ENCODE results near the gene NAA16.
"Not testable (repeated sequence)": the region's sequence is repeated elsewhere in the genome, so short reads cannot be mapped to it uniquely, and the experiment has no call there.

NAA16 gene

GRCh38 chr13:41345165-41345913 is 34.3 kb downstream of the NAA16 start:
- DNase-seq (ENCODE audit: low read depth, low spot score): no peak
- H3K4me3 ChIP-seq (ENCODE audit: low read length): no peak overlapping the region

GRCh38 chr13:41345914-41346589 is 35.0 kb downstream of the NAA16 start:
- DNase-seq (ENCODE audit: low read depth, low spot score): no peak
- H3K4me3 ChIP-seq (ENCODE audit: low read length): no peak overlapping the region

- no peak overlapping the region for H3K4me3 ChIP-seq (ENCODE audit: low read length)
- DNase-seq (ENCODE audit: low read depth, low spot score): peak; percentile 64
These were observed 42.1 kb downstream of the NAA16 start for GRCh38 chr13:41352935-41353840.

DNA sequence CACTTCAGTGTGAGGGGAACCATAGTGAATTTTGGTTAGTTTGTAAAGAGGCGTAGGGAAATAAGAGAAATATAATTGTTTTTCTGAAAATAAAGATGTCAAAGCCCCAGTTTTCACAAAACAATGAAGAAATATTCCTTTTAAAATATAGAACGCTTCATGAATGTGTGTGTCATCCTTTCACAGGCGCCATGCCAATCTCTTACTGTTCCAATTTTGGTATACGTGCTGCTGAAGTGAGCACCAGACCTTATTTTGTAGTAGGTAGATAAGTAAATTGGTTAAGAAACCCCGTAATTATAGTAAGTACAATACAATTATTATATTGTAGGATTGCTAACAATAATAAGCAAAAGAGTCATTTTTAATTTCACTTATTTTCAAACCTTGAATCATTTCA is 43.3 kb downstream of the NAA16 start:
- no peak overlapping the region for H3K4me3 ChIP-seq (ENCODE audit: low read length)
- DNase-seq (ENCODE audit: low read depth, low spot score): no peak

- not testable (repeated sequence) for DNase-seq (ENCODE audit: low read depth, low spot score)
- peak overlapping the region; percentile 0; the same call in 1 of the 2 replicates for H3K4me3 ChIP-seq (ENCODE audit: low read length)
These were observed 45.2 kb downstream of the NAA16 start for GRCh38 chr13:41356385-41356648.

GRCh38 chr13:41356786-41357185 is 45.7 kb downstream of the NAA16 start:
- peak overlapping the region; percentile 0; the same call in 1 of the 2 replicates for H3K4me3 ChIP-seq (ENCODE audit: low read length)
- peak; percentile 84 for DNase-seq (ENCODE audit: low read depth, low spot score)

- H3K4me3 ChIP-seq (ENCODE audit: low read length): no peak overlapping the region
- DNase-seq (ENCODE audit: low read depth, low spot score): no peak
These were observed 50.4 kb downstream of the NAA16 start for GRCh38 chr13:41361491-41361890.

GRCh38 chr13:41364043-41364442 is 53.0 kb downstream of the NAA16 start:
- DNase-seq (ENCODE audit: low read depth, low spot score): no peak
- no peak overlapping the region for H3K4me3 ChIP-seq (ENCODE audit: low read length)

GRCh38 chr13:41365631-41366030 is 54.6 kb downstream of the NAA16 start:
- no peak for DNase-seq (ENCODE audit: low read depth, low spot score)
- H3K4me3 ChIP-seq (ENCODE audit: low read length): no peak overlapping the region

DNA sequence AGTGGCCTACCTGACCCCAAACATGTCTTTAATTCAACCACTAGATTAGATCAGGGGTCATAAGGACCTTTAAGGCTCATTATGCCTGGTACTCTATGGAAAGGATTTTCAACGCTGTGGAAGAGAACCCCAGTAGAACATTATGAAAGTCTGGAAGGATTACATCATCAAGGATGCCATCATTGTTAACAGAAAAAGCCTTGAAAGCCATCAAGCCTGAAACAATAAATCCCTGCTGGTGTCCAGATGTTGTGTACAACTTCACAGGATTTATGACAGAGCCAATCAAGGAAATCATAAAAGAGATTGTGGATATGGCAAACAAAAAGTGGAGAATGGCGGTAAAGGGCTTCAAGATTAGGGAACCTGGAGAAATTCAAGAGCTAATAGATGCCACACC is 59.7 kb downstream of the NAA16 start:
- no peak for DNase-seq (ENCODE audit: low read depth, low spot score)
- H3K4me3 ChIP-seq (ENCODE audit: low read length): no peak overlapping the region

DNA sequence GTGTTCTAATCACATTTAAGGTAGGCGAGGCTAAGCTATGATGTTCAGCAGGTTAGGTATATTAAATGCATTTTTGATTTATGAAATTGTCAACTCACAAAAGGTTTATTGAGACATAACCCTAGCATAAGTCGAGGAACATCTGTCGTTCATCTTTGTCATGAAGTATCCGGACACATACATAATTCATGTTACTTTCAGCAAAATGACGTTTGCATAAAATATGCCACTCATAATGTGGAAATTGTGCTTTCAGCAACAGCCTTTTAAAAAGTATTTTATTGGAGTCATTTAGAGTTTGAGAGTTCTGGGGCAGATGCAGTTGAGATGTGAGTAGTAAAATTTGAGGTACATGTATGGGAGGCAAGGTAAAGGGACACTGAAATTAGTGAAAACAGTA is 66.4 kb downstream of the NAA16 start:
- DNase-seq (ENCODE audit: low read depth, low spot score): no peak
- no peak overlapping the region for H3K4me3 ChIP-seq (ENCODE audit: low read length)

DNA sequence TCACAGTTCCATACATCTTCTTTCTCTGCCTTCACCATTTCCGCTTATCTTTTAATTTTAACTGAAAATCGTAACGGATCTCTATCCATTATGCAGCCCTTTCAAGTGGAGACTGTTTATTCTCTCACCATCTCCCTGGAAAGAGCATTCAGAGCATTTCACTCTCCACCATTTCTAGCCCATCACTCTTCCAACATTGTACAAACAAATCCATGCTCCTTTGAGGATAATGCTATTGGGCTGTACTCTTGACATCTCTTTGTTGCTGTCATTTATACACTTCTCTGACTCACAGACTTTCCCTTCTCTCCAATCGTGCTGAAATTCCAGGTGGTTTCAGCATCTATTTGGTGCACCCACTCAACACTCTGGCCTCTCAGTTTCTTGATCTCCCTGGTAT is 71.4 kb downstream of the NAA16 start:
- no peak for DNase-seq (ENCODE audit: low read depth, low spot score)
- no peak overlapping the region for H3K4me3 ChIP-seq (ENCODE audit: low read length)

DNA sequence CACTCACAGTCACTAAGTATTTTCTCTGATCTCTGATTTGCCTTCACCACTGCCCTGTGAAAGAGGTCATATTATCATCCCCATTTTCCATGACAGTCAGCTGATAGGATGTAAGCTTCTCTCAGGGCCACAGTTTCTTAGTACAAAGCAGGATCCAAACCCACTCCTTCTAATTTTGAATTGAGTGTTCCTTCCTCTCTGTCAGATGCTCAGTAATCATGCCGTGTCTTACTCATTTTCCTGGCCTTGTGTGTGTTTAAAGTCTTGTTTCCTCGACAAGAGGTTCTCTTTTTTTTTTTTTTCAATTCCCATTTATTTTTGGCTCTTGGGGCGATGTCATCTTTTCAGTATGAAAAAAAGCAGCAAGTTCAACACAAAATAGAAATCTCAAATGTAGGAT is 72.3 kb downstream of the NAA16 start:
- DNase-seq (ENCODE audit: low read depth, low spot score): no peak
- H3K4me3 ChIP-seq (ENCODE audit: low read length): no peak overlapping the region

GRCh38 chr13:41384749-41385503 is 73.9 kb downstream of the NAA16 start:
- DNase-seq (ENCODE audit: low read depth, low spot score): peak; percentile 17
- no peak overlapping the region for H3K4me3 ChIP-seq (ENCODE audit: low read length)

- H3K4me3 ChIP-seq (ENCODE audit: low read length): no peak overlapping the region
- no peak for DNase-seq (ENCODE audit: low read depth, low spot score)
These were observed 75.1 kb downstream of the NAA16 start for GRCh38 chr13:41386211-41386610.

GRCh38 chr13:41387576-41387975 is 76.5 kb downstream of the NAA16 start:
- H3K4me3 ChIP-seq (ENCODE audit: low read length): no peak overlapping the region
- DNase-seq (ENCODE audit: low read depth, low spot score): no peak

GRCh38 chr13:41388143-41388881 is 77.2 kb downstream of the NAA16 start:
- no peak for DNase-seq (ENCODE audit: low read depth, low spot score)
- no peak overlapping the region for H3K4me3 ChIP-seq (ENCODE audit: low read length)

DNA sequence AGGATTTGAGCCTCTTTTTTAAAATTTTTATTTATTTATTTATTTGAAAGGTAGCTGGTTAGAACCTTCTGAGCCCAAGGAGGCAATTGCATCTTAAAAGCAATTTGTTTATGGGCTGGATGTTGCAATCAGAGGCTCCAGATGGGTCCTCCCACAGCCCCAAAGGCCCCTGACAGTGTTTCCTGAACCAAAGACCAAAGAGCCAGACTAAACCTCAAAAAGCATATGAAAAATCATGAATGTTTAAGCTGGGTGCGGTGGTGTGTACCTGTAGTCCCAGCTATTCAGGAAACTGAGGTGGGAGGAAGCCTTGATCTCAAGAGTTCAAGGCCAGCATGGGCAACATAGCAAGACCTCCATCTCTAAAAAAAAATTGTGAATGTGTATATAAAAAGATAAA is 78.5 kb downstream of the NAA16 start:
- peak; percentile 69 for DNase-seq (ENCODE audit: low read depth, low spot score)
- H3K4me3 ChIP-seq (ENCODE audit: low read length): no peak overlapping the region

DNA sequence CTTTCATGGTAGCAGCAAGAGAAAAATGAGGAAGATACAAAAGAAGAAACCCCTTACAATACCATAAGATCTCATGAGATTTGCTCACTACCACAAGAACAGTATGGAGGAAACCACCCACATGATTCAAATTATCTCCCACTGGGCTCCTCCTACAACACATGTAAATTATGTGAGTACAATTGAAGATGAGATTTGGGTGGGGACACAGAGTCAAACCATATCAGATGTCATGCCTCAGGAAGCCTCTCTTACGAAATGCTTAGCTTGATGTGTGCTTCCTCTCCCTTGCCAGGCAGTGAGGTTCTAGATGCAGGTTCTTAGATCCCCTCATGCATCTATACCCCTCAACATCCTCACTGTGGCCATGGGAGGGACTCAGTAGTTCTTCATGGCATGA is 83.1 kb downstream of the NAA16 start:
- no peak overlapping the region for H3K4me3 ChIP-seq (ENCODE audit: low read length)
- no peak for DNase-seq (ENCODE audit: low read depth, low spot score)
